ENCODE data around the gene RELB. TPM values are rescaled to one million over a fixed set of nuclear protein-coding genes. Genes with fewer than 3 reads are reported as not detected.
A peak's percentile ranks its signal among the peaks of the same experiment; 100 is the strongest.

Gene RELB
- total and polyA plus RNA-seq, 10 of the 15 experiments (the other 5 are each of a cell fraction or from before 2014, with no cell fraction given), result 0.66 to 43.8 (median 12.8) TPM

GRCh38 chr19:45047188-45047797 is 46.0 kb downstream of the RELB start (continued):
- TF ChIP-seq BCLAF1 (IDR thresholded peaks at IDR 0.05), result no peak
- TF ChIP-seq ELK1 (IDR thresholded peaks at IDR 0.05; ENCODE audit: low read depth, low read length), result no peak
- no peak for TF ChIP-seq RELA (IDR thresholded peaks at IDR 0.05; ENCODE audit: borderline replicate concordance, partially characterized antibody)
- TF ChIP-seq MTA3 (IDR thresholded peaks at IDR 0.05; ENCODE audit: borderline replicate concordance, low read length), result no peak
- TF ChIP-seq NBN (IDR thresholded peaks at IDR 0.05), result peak; percentile 97
- no peak for TF ChIP-seq BMI1 (IDR thresholded peaks at IDR 0.05; ENCODE audit: borderline replicate concordance)
- TF ChIP-seq RFX5 (IDR thresholded peaks at IDR 0.05; ENCODE audit: low read depth, low read length), result no peak
- no peak for TF ChIP-seq FOXK2 (IDR thresholded peaks at IDR 0.05)
- no peak for TF ChIP-seq CREB1 (IDR thresholded peaks at IDR 0.05; ENCODE audit: low read depth)
- no peak for TF ChIP-seq POLR2AphosphoS5 (IDR thresholded peaks at IDR 0.05; ENCODE audit: low read length)
- TF ChIP-seq ZNF622 (IDR thresholded peaks at IDR 0.05), result no peak
- TF ChIP-seq MTA2 (IDR thresholded peaks at IDR 0.05; ENCODE audit: low read depth), result peak; percentile 39; the same call in 1 of the 2 replicates
- no peak for TF ChIP-seq BCL11A (IDR thresholded peaks at IDR 0.05; ENCODE audit: low read depth, low read length)
- no peak for TF ChIP-seq SRF (IDR thresholded peaks at IDR 0.05; ENCODE audit: low read depth in 2 of 2, low read length in 2 of 2)
- no peak for TF ChIP-seq HCFC1 (IDR thresholded peaks at IDR 0.05; ENCODE audit: low read length)
- TF ChIP-seq ESRRA (IDR thresholded peaks at IDR 0.05; ENCODE audit: low read length), result no peak
- no peak for TF ChIP-seq TARDBP (IDR thresholded peaks at IDR 0.05; ENCODE audit: borderline replicate concordance)
- no peak; the same call in 1 of the 2 replicates for TF ChIP-seq RAD21 (IDR thresholded peaks at IDR 0.05; ENCODE audit: insufficient read depth, low read depth, low read length)
- 0 out of 2 replicates have a peak, but pooled peaks have one; percentile 29 for TF ChIP-seq MXI1 (IDR thresholded peaks at IDR 0.05; ENCODE audit: low read depth, low read length)
- no peak for TF ChIP-seq MEF2A (IDR thresholded peaks at IDR 0.05; ENCODE audit: insufficient read depth, low read depth, low read length)
- TF ChIP-seq SIX5 (IDR thresholded peaks at IDR 0.05; ENCODE audit: low read depth, low read length, severe bottlenecking), result no peak
- no peak for TF ChIP-seq ZBTB40 (IDR thresholded peaks at IDR 0.05; ENCODE audit: borderline replicate concordance)
- TF ChIP-seq ZBTB33 (IDR thresholded peaks at IDR 0.05), result 0 out of 2 replicates have a peak, but pooled peaks have one; percentile 16
